Prostate gland (tissue), 2 donors: ENCODE results near the gene PPP2R5D. TPM values are rescaled to one million over a fixed set of nuclear protein-coding genes. Genes with fewer than 3 reads are reported as not detected.
"Not testable (repeated sequence)": the region's sequence is repeated elsewhere in the genome, so short reads cannot be mapped to it uniquely, and the experiment has no call there.

Experiments
- DNase-seq: peaks from one replicate; pipeline ENCODE4 v3.0.0-alpha.2; 2019; ENCODE audit warnings: low spot score
- H3K27ac ChIP-seq, 2 donors: fragments of 200-600 bp; sonication (generic); 2 replicates each; pipeline ENCODE4 v1.5.1; 2017 to 2019
- H3K27me3 ChIP-seq: fragments of 200-600 bp; sonication (generic); replicated peaks from 2 replicates; pipeline ENCODE4 v1.5.1; 2019; ENCODE audit not compliant: insufficient read depth
- H3K36me3 ChIP-seq, 2 donors: fragments of 200-600 bp; sonication (generic); 1 replicate in 1 of 2; 2 replicates in 1 of 2; pipeline versions ENCODE4 v1.5.1 to v1.8.1; 2017 to 2019
- H3K4me1 ChIP-seq: fragments of 200-600 bp; sonication (generic); replicated peaks from 2 replicates; pipeline ENCODE4 v1.5.1; 2019
- H3K4me3 ChIP-seq, 2 donors: fragments of 200-600 bp; sonication (generic); 2 replicates each; pipeline ENCODE4 v1.5.1; 2017 to 2019
- H3K9me3 ChIP-seq: fragments of 200-600 bp; sonication (generic); 2 replicates; pipeline ENCODE4 v1.5.1; 2017
- POLR2A ChIP-seq: fragments of 450-650 bp; IDR thresholded peaks from one replicate; pipeline ENCODE4 v1.6.1; 2016; ENCODE audit warnings: antibody characterized with exemption, mild to moderate bottlenecking
- POLR2AphosphoS5 ChIP-seq: sonication (generic); formaldehyde crosslinking; IDR thresholded peaks from one replicate; pipeline ENCODE4 v1.6.1; 2017; ENCODE audit warnings: antibody characterized with exemption
- WGBS: methylation state at CpG from one replicate; pipeline ENCODE4 v1.1.5; 2018; 5-methylcytosine and 5-hydroxymethylcytosine counted together
- intact Hi-C: fragments of 100-400 bp; cut with DNase I; formaldehyde crosslinking; loops from one replicate; pipeline ENCODE4 v1.14.2; 2022
- total RNA-seq, 2 donors: library from RNA; depleted of rRNA; stranded (reverse); fragments of >200 nt; gene quantifications; one replicate each; pipeline ENCODE4 v1.1.0, GENCODE V29; 2016
- TF ChIP-seq, protein P1 (sequence below), 4 experiments: fragments of 200-600 bp in 2 of 4; fragments of 450-650 bp in 2 of 4; sonication (generic) in 2 of 4; IDR thresholded peaks; 1 replicate in 3 of 4; 2 replicates in 1 of 4; pipeline ENCODE4 v1.5.1; 2016 to 2019; ENCODE audit warnings: antibody characterized with exemption in 4 of 4, mild to moderate bottlenecking in 2 of 4, moderate library complexity in 2 of 4

PPP2R5D gene
- total RNA-seq, 2 donors from 2014 or later = 55.1 to 95.9 TPM

- Histone ChIP-seq H3K36me3 (peaks cover 3 to 12% of the 10 kb centered on the region in 2 donors), H3K4me1 (no peaks in the 10 kb centered on the region), H3K27me3 (no peaks in the 10 kb centered on the region), H3K9me3 (no peaks in the 10 kb centered on the region), H3K27ac (no peak overlapping the region), H3K4me3 (no peak overlapping the region)
- 82% methylated on average over 7 of the region's 7 CpGs for WGBS
- intact Hi-C loops = no loop called here
- TF ChIP-seq POLR2A (no peak), POLR2AphosphoS5 (no peak)
- TF ChIP-seq, protein P1, sequence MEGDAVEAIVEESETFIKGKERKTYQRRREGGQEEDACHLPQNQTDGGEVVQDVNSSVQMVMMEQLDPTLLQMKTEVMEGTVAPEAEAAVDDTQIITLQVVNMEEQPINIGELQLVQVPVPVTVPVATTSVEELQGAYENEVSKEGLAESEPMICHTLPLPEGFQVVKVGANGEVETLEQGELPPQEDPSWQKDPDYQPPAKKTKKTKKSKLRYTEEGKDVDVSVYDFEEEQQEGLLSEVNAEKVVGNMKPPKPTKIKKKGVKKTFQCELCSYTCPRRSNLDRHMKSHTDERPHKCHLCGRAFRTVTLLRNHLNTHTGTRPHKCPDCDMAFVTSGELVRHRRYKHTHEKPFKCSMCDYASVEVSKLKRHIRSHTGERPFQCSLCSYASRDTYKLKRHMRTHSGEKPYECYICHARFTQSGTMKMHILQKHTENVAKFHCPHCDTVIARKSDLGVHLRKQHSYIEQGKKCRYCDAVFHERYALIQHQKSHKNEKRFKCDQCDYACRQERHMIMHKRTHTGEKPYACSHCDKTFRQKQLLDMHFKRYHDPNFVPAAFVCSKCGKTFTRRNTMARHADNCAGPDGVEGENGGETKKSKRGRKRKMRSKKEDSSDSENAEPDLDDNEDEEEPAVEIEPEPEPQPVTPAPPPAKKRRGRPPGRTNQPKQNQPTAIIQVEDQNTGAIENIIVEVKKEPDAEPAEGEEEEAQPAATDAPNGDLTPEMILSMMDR (IDR thresholded peaks at IDR 0.05) = no peak
- DNase-seq = no peak
These were observed 41.9 kb upstream of the PPP2R5D start for GRCh38 chr6:42942444-42942843.

GRCh38 chr6:42947950-42948349 lies 36.4 kb upstream of the PPP2R5D start:
- no peaks in the 10 kb centered on the region for H3K36me3 ChIP-seq
- no peak overlapping the region for H3K4me3 ChIP-seq
- no peak overlapping the region for H3K27ac ChIP-seq
- intact Hi-C loops = no loop called here
- no peaks in the 10 kb centered on the region for H3K27me3 ChIP-seq
- no peak for DNase-seq
- H3K4me1 ChIP-seq = no peaks in the 10 kb centered on the region
- TF ChIP-seq POLR2A (no peak), POLR2AphosphoS5 (no peak)
- TF ChIP-seq, protein P1 (IDR thresholded peaks at IDR 0.05) = no peak
- H3K9me3 ChIP-seq = no peaks in the 10 kb centered on the region

GRCh38 chr6:42952389-42952788 lies 32.0 kb upstream of the PPP2R5D start:
- H3K27ac ChIP-seq = no peak overlapping the region
- TF ChIP-seq POLR2A = no peak
- TF ChIP-seq POLR2AphosphoS5 = no peak
- TF ChIP-seq, protein P1 (IDR thresholded peaks at IDR 0.05) = no peak
- no peak for DNase-seq
- 92% methylated on average over 4 of the region's 4 CpGs for WGBS
- no peaks in the 10 kb centered on the region for H3K36me3 ChIP-seq
- H3K4me3 ChIP-seq = no peak overlapping the region
- no peaks in the 10 kb centered on the region for H3K4me1 ChIP-seq
- H3K27me3 ChIP-seq = no peaks in the 10 kb centered on the region
- intact Hi-C loops = no loop called here
- no peaks in the 10 kb centered on the region for H3K9me3 ChIP-seq

GRCh38 chr6:42954405-42954804 lies 30.0 kb upstream of the PPP2R5D start:
- intact Hi-C loops, H3K4me3 ChIP-seq, DNase-seq, H3K4me1 ChIP-seq, H3K9me3 ChIP-seq, H3K27me3 ChIP-seq, H3K36me3 ChIP-seq: not testable (repeated sequence)
- H3K27ac ChIP-seq = peak overlapping the region; percentile 64 to 67
- peak; percentile 59 for TF ChIP-seq POLR2AphosphoS5
- 65% methylated on average over 4 of the region's 4 CpGs for WGBS

GRCh38 chr6:42958125-42958524 lies 26.2 kb upstream of the PPP2R5D start:
- Histone ChIP-seq H3K27me3 (no peaks in the 10 kb centered on the region), H3K36me3 (no peaks in the 10 kb centered on the region), H3K4me3 (no peak overlapping the region), H3K27ac (no peak overlapping the region), H3K4me1 (no peaks in the 10 kb centered on the region), H3K9me3 (no peaks in the 10 kb centered on the region)
- no peak for DNase-seq
- WGBS = 87% methylated on average over 8 of the region's 8 CpGs
- intact Hi-C loops = no loop called here
- TF ChIP-seq, protein P1 (IDR thresholded peaks at IDR 0.05) = no peak
- TF ChIP-seq POLR2A (no peak), POLR2AphosphoS5 (no peak)
